SHP77 treated with DMSO at 0.1 percent for 48 hours (cell line): Measurements from ENCODE around the gene OTUB2.
"Not testable (repeated sequence)": the region's sequence is repeated elsewhere in the genome, so short reads cannot be mapped to it uniquely, and the experiment has no call there.

Source experiments
- DNase-seq: peaks from one replicate; lab custom pipeline; 2025; lab: John Stamatoyannopoulos, UW

Gene OTUB2

DNA sequence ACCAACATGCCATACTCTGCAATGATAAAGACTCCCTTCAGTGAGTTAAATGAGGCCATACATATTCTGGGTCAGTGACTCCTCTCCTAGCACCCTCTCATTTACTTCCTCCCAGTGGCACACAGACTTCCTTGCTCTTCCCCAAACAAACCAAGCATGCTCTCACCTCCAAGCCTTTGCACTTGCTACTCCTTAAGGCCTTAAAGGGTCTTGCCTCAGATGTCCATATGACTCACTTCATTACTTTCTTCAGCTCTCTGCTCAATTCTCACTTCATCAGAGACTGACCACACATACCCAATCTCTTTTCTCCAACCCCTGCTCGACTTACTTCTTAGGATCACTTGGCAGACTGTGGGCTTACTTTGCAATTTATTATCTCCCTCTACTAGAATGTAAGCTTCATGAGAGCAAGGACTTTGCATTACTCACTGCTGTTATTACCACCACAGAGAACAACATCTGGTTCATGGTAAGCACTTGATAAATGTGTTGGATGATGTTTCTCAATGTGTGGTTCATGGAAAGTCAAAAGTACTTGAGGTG, 32.1 kb downstream of the OTUB2 start:
- DNase-seq: no peak

DNA sequence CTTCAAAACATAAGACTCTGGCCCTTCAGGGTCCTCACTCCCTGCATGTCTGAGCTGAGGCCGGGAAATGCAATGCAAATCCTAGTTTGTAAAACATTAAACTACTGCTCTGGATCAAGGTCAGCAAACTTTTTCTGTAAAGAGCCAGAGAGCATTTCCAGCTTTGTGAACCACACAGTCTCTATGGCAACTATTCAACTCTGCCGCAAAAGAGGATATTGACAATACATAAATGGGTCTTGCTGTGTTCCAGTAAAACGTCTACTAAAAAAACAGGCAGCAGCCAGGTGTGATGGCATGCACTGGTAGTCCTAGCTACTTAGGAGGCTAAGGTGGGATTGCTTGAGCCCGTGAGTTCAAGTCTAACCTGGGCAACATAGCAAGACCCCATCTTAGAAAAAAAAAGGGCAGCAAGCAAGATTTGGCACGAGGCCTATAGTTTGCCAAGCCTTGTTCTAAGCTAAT, 32.6 kb downstream of the OTUB2 start:
- DNase-seq: no peak

DNA sequence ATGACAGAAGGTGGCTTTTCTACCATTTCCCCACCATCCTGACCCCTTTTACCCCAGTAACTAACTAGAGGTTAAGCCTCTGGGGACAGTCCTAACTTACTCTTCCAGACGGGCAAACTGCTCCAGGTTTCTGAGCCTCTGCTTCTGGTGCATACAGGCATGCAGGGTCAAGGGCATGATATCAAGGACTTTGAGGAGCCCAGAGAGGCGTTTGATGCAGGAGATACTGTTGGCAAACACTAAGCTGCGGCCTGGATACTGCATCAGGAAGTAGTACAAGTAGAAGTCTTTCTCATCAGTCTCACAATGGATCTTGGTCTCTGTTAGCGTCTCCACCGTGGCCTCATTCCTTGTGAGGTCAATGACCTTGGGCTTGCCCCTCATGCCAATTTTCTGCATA, 33.9 kb downstream of the OTUB2 start:
- DNase-seq: no peak

DNA sequence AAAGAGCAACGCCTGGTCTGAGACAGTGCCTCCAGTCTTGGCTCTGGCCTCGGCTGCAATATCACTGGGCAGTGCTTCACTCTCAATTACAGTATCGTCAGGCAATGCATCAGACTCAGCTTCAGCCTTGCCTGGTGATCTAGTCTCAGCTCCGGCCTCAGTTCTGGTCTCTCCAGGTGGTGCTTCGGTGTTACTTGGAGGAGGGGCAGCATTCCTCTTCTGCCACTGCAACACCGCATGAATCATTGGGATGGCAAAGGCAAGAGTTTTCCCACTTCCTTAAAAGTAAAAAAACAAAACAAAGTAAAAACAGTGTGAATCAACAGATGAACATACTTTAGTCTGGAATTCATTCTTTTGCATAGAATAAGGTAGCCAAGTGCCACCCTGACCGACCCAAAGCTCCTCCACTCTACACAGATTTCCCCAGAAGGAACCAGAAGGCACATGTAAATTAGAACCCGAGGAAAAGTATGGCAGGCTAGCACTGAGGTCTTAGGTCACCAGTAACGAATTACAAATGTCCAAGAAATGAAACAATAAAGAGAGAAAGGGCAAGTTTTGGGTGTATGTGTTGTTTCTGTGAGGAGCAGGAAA, 36.3 kb downstream of the OTUB2 start:
- no peak for DNase-seq

DNA sequence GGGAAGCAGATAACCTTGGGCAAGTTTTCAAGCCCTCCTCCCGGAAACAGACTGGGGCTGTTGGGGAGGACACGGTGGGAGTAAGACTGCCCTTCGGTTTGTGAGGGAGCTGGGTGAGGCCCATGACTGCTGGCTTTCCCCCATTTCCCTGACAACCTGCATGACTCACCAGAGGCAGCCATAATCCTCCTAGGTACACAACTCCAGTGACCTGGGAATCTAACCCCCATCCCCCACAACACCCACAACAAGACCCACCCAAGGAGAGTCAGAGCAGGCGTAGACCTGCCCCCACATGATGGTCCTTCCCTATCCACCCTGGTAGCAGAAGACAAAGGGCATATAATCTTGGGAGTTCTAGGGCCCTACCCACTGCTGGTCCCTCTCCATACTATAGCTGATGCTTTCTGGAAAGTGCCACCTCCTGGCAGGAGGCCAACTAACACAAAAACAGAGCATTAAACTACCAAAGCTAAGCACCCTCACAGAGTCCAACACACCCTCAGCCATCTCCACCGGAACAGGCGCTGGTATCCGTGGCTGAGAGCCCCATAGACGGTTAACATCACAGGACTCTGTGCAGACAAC, 40.0 kb downstream of the OTUB2 start:
- DNase-seq: peak; percentile 21

DNA sequence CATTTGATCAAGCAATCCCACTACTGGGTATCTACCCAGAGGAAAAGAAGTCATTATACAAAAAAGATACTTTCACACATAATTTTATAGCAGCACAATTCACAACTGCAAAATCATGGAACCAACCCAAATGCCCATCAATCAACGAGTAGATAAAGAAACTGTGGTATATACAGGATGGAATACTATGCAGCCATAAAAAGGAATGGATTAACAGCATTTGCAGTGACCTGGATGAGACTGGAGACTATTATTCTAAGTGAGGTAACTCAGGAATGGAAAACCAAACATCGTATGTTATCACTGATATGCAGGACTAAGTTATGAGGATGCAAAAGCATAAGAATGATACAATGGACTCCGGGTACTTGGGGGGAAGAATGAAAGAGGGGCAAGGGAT, 45.9 kb downstream of the OTUB2 start:
- not testable (repeated sequence) for DNase-seq

DNA sequence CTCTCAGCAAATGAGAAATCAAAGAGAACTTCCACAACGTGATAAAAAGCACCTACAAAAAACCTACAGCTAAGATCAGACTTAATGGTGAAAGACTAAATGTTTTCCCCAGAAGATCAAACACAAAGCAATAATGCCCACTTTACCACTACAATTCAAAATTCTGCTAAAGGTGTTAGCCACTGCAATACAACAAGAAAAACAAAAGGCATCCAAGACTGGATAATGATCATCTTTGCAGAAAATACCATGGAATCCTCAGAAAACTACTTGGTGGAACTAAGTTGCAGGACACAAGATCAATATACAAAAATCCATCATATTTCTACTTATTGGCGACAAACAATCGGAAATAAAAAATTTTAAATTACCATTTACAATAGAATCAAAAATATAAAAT, 48.4 kb downstream of the OTUB2 start:
- no peak for DNase-seq

DNA sequence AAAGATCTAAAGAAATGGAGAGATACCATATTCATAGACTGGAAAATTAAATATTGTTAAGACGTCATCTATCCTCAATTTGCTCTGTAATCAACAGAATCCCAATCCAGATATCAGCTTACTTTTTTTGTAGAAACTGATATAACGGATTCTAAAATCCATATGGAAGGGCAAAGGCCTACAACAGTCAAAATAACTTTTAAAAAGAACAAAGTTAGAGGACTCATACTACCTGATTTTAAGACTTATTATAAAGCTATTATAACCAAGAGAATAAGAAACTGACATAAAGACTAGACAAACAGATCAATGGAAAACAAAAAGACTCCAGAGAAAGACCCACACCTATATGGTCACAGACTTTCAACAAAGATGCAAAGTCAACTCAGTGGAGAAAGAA, 48.9 kb downstream of the OTUB2 start:
- no peak for DNase-seq

DNA sequence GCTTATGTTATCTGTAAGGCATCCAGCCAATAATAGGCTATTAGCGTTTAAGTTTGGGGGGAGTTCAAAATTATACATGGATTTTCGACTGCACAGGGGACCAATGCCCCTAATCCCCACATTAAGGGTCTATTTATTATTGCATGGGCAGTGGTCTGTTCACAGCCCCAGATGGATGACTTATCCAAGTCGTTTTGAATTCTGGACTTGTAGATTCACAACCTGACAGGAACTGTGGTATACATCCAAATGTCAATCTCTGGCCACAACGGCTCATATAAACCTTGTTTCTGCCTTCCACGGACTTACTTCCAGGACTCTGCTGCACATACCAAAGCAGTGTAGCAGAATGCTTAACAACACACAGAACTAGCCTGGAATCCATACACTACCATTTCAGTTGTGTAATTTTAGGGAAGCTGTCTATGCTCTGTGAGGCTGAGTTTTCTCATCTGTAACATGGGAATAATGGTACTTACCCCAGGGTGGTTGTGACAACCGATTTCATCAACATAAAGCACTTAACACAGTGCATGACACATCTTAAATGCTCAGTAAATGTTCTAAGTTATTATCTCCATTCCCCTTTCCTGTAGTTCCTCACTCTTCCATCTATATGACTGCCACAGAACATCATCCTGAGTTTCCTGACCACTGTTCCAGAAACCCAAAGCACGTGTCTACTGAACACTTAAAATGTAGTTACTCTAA, 51.1 kb downstream of the OTUB2 start:
- DNase-seq: no peak

DNA sequence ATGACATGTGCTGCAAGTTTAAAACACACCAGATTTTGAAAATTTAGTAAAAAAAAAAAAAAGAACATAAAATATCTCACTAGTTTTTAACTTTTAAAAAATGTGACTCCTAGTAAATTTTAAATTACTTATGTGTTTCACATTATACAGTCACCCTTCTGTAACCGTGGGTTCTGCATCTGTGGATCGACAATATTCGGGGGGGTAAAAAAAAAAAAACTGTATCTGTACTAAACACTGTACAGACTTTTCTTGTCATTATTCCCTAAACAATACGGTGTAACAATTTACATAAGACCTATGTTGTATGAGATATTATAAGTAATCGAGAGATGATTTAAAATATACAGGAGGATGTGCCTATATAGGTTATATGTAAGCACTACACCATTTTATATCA, 51.7 kb downstream of the OTUB2 start:
- no peak for DNase-seq

DNA sequence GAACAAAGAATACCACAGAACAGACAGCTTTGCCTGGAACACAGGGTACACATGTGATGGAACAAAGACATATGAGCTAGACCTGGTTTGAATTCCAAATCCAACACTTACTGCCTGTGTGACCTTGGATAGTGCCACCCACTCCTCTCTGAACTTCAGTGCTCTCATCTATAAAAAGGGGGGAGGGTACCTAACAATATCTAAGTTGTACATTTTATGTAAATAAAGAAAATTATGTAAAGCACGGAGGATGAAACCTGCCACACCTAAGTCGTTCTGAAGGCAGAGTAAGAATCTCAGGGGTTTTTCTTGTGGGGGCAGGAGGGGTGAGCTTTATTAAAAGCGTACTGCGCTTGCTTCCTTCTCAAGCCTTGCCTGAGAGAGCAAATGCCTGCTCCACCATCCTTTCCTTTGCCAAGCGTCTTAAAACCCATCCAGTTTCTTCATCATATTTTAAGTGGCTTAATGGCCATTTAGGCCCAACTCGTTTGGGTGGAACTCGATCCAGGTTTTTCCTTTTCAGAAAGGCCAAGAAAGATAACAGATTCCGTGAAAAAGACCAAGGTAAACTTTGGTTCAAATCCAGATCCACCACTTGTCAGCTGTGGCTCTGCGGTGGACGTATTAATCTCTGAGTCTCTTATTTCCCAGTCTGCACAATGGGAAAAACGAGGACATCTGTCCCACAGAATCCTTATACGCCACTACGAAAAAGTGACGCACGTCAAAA, 53.9 kb downstream of the OTUB2 start:
- no peak for DNase-seq

DNA sequence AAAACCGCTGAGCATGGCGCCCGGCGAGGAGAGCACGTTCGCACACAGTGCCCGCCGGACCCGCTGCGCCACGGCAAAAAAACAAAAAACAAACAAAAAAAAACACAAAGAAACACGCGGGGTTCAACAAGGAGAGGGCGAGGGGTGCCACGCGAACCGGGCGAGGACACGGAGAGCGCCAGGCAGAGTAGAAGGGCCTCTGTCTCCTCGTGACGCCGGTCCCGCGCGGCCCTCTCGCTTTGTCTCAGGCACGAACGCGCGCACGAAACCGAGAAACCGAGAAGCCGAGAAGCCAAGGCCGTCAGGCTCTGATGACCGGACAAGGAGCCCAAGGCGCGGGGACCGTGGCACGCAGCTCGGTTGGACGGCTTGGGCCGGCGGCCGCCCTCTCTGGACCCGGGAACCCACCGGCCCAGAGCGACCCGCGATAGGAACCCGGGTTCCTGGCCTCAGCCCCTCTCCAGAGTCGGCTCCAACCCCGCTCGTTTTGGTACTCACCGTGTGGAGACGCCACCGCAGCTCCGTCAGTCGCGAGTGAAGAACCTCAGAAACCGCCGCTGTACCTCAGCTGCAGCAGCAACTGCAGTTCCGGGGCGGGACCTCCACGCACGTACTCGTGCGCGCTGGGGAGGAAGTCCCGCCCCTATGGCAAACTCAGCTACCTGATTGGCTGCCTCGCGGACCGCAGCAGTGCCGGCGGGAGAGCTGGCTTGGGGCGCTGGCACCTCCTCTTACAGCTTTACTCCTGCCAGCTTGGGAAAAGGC, 54.7 kb downstream of the OTUB2 start, which contains the start of the genes DDX24 and IFI27L1:
TSS of gene DDX24 (minus strand) at position 582 of the 765 bp plus-strand sequence. CDS start 1,460 bp downstream, outside the sequence.
TSS of gene IFI27L1 (plus strand) at position 690 of the 765 bp plus-strand sequence. CDS start 15,628 bp downstream, outside the sequence.
- DNase-seq: peak; percentile 81

DNA sequence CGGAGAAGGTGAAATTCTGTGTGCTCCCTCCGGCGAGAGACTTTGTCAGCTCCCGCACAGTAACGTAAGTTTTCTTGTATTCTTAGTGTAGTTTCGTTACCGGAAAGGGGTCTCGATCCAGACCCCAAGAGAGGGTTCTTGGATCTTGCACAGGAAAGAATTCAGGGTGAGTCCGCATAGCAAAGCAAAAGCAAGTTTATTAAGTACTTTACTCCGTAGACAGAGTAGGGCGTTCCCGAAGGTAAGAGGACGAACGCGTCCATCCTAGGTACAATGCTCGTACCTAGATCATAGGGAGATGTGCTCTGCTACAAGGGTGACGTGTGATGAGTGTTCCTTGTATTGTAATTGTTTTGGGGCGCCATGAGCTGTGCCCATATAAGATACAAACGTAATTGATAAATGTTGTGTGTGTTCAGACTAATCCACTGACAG, 55.3 kb downstream of the OTUB2 start:
- peak; percentile 46 for DNase-seq

DNA sequence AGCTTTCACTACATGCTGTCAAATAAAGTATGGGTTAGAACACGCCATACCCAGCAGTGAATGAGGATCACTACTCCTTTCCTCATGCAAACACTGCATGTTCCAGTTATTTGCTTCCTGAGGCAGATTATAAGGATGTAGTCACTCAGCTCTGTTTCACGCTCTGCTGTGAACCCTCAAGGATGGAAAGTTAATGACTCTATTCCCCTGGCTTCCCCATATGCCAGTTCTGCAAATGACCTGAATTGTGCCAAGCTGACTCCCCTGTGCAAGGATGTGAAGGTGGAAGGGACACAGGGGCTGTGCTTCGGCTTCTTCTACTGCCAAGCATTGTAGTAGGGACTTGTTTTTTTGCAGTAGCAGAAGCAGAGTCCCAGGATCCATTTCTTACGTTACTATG, 61.8 kb downstream of the OTUB2 start:
- DNase-seq: no peak

DNA sequence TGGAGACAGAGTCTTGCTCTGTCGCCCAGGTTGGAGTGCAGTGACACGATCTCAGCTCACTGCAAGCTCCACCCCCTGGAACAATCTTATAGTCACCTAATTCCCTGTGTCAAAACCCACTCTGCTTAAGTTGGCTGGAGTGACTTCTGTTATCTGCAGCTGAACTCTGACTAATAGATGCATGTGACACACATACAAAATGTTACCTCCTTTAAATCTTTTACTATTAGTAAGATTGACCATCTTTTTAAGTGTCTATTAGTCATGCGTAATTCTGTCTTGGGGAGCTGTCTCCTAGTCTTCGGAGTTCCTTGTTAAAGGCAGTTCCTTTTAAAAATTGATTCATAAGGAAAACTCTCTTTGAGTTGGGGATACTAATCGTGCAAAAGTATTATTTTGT, 62.4 kb downstream of the OTUB2 start:
- no peak for DNase-seq

DNA sequence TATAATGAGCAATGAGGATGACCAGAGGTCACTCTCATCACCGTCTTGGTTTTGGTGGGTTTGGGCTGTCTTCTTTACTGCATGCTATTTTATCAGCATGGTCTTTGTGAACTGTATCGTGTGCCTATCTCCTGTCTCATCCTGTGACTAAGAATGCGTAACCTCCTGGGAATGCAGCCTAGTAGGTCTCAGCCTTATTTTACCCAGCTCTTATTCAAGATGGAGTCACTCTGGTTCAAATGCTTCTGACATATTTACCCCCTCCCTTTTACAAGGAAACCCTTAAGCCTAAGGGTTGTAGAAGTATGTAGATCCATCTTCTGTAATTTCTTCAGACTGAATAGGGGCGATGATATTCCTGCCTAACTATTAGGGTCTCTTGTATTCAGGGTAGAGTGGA, 63.3 kb downstream of the OTUB2 start:
- no peak for DNase-seq

DNA sequence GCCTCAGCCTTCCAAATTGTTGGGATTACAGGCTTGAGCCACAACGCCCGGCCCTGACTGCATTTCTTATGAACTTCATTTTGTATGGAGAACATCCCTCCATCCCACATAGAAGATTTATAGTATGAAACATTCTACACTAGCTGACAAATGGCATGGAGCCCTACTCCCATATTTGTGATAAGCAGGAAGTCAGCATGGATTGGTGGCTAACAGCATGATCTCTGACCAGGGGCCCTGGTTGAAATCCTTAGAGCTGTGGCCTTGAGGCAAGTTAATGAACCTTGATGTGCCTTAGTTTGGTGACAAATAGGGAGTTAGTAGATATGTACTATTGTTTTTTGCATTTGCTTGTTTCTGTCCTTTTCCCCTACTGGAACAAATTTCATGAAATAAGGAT, 67.3 kb downstream of the OTUB2 start:
- DNase-seq: no peak

DNA sequence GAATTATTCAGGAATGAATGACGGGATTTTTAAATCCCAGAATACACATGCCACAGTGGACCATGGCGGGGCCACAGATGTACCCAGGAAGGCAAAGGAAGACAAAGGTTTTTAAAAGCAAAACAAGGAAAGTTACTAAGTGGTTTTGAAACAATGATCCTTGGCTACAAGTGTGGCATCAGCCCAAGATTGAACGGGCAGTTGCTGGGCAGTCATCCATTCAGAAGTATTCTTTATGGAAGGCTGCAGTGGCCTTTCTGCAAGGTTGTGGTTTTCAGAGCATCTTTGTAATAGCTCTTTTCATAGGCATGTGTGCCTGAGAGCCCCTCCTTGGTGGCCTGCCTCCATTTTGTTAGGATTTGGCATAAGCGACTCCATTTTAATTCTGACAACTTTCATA, 71.0 kb downstream of the OTUB2 start:
- DNase-seq: no peak
